SH-SY5Y (cell line): ENCODE results near the gene CREB3L1.

Experiments
- GATA2 ChIP-seq: IDR thresholded peaks from 2 replicates; pipeline ENCODE4 v1.6.1; 2011; ENCODE audit warnings: mild to moderate bottlenecking, low read depth, low read length
- GATA3 ChIP-seq: IDR thresholded peaks from 2 replicates; pipeline ENCODE4 v1.6.1; 2011; ENCODE audit warnings: low read depth, mild to moderate bottlenecking, low read length, moderate library complexity

GRCh38 chr11:46356924-46357482 lies 79.5 kb downstream of the CREB3L1 start:
- TF ChIP-seq GATA3 (no peak), GATA2 (no peak)
